Fibroblast of lung (primary cell): ENCODE data around the gene UBE2E2. TPM values are rescaled to one million over a fixed set of nuclear protein-coding genes. Genes with fewer than 3 reads are reported as not detected.

Experiments used
- DNase-seq, 2 donors: peaks; one replicate each; pipeline versions ENCODE4 v3.0.0 to v3.0.0-alpha.2; 2010; ENCODE audit warnings: low read depth in 2 of 2
- H2AFZ ChIP-seq: 2 replicates; pipeline ENCODE4 v1.5.1; 2012; ENCODE audit warnings: low read length, control low read depth, inconsistent platforms
- H3K27ac ChIP-seq: 2 replicates; pipeline ENCODE4 v1.5.1; 2011; ENCODE audit warnings: low read length, control low read depth; ENCODE audit not compliant: insufficient read depth
- H3K27me3 ChIP-seq: 2 replicates; pipeline ENCODE4 v1.5.1; 2011; ENCODE audit warnings: mild to moderate bottlenecking, low read length; ENCODE audit not compliant: control insufficient read depth, insufficient read depth
- H3K36me3 ChIP-seq: 2 replicates; pipeline ENCODE4 v1.5.1; 2011; ENCODE audit warnings: low read length; ENCODE audit not compliant: control insufficient read depth, insufficient read depth
- H3K4me1 ChIP-seq: 2 replicates; pipeline ENCODE4 v1.5.1; 2011; ENCODE audit warnings: low read length; ENCODE audit not compliant: control insufficient read depth, insufficient read depth; ENCODE audit errors: extremely low read depth
- H3K4me2 ChIP-seq: 2 replicates; pipeline ENCODE4 v1.5.1; 2011; ENCODE audit warnings: low read length, control low read depth; ENCODE audit not compliant: insufficient read depth; ENCODE audit errors: extremely low read depth
- H3K4me3 ChIP-seq, 4 experiments: fragments of 200-600 bp in 1 of 4; sonication (generic) in 1 of 4; replicated peaks in 1 of 4; 2 replicates each; pipeline ENCODE4 v1.5.1; 2011 to 2016; ENCODE audit warnings: low read length in 4 of 4, low read depth in 3 of 4, mild to moderate bottlenecking in 3 of 4, control low read depth in 2 of 4, inconsistent platforms in 1 of 4, mixed read lengths in 1 of 4; ENCODE audit not compliant: insufficient read depth in 1 of 4; ENCODE audit errors: control extremely low read depth in 1 of 4
- H3K79me2 ChIP-seq: 2 replicates; pipeline ENCODE4 v1.5.1; 2012; ENCODE audit warnings: mild to moderate bottlenecking, low read length, inconsistent platforms; ENCODE audit not compliant: control insufficient read depth, insufficient read depth
- H3K9ac ChIP-seq: 2 replicates; pipeline ENCODE4 v1.5.1; 2011; ENCODE audit warnings: mild to moderate bottlenecking, low read length, control low read depth; ENCODE audit not compliant: insufficient read depth
- H3K9me3 ChIP-seq: 2 replicates; pipeline ENCODE4 v1.5.1; 2012; ENCODE audit warnings: low read depth, low read length; ENCODE audit not compliant: control insufficient read depth, insufficient read depth
- H4K20me1 ChIP-seq: 2 replicates; pipeline ENCODE4 v1.5.1; 2011; ENCODE audit warnings: low read length; ENCODE audit not compliant: control insufficient read depth, insufficient read depth; ENCODE audit errors: extremely low read depth
- CTCF ChIP-seq, 2 donors: IDR thresholded peaks in 1 of 2; conservative IDR thresholded peaks in 1 of 2; 1 replicate in 1 of 2; 2 replicates in 1 of 2; pipeline ENCODE4 v1.5.1; 2011 to 2012; ENCODE audit warnings: low read length in 2 of 2, control low read depth in 1 of 2, inconsistent platforms in 1 of 2, low read depth in 1 of 2, mild to moderate bottlenecking in 1 of 2
- EZH2 ChIP-seq: IDR thresholded peaks from 2 replicates; pipeline ENCODE4 v1.5.1; 2012; ENCODE audit warnings: low read length, control low read depth, mild to moderate bottlenecking; ENCODE audit errors: missing control alignments
- polyA plus RNA-seq, 2 donors: library from polyadenylated mRNA; depleted of rRNA in 1 of 2; stranded (reverse) in 1 of 2; unstranded in 1 of 2; fragments of >200 nt; gene quantifications; 2 replicates each; pipeline ENCODE4 v1.2.1, GENCODE V29; 2011 to 2012; ENCODE audit warnings: missing spikeins in 1 of 2
- total RNA-seq: library from RNA; depleted of rRNA; stranded (reverse); fragments of >200 nt; gene quantifications from 2 replicates; pipeline ENCODE4 v1.2.1, GENCODE V29; 2014

UBE2E2 gene
- total and polyA plus RNA-seq, 2 donors (not counting 1 experiment from before 2014, with no cell fraction given) = 79.8 to 127 TPM

- Histone ChIP-seq H4K20me1 (no peaks in the 10 kb centered on the region), H3K36me3 (no peaks in the 10 kb centered on the region)
These were observed 347.3 kb downstream of the UBE2E2 start for GRCh38 chr3:23550402-23550801.

GRCh38 chr3:23552506-23552905, 349.4 kb downstream of the UBE2E2 start:
- no peaks in the 10 kb centered on the region for H3K9me3 ChIP-seq
- no peaks in the 10 kb centered on the region for H3K27me3 ChIP-seq
- H3K4me2 ChIP-seq = no peak overlapping the region
- H3K4me3 ChIP-seq = no peak overlapping the region
- no peak overlapping the region for H3K27ac ChIP-seq
- no peak overlapping the region for H2AFZ ChIP-seq
- no peak for TF ChIP-seq CTCF (conservative IDR thresholded peaks at IDR 0.05 in 1 of 2, IDR thresholded peaks at IDR 0.05 in 1 of 2; ENCODE audit: low read depth in 1 of 2, low read length in 2 of 2)
- no peaks in the 10 kb centered on the region for H3K36me3 ChIP-seq
- H3K79me2 ChIP-seq = no peaks in the 10 kb centered on the region
- H3K4me1 ChIP-seq = no peaks in the 10 kb centered on the region
- H4K20me1 ChIP-seq = no peaks in the 10 kb centered on the region
- no peak overlapping the region for H3K9ac ChIP-seq
- peak in 1 of 2 donors; percentile 13 for DNase-seq

More at GRCh38 chr3:23550402-23550801, 347.3 kb downstream of the UBE2E2 start:
- Histone ChIP-seq H3K27ac (no peak overlapping the region), H2AFZ (no peak overlapping the region), H3K79me2 (no peaks in the 10 kb centered on the region), H3K9ac (no peak overlapping the region), H3K4me2 (no peak overlapping the region), H3K4me3 (no peak overlapping the region), H3K9me3 (no peaks in the 10 kb centered on the region), H3K27me3 (no peaks in the 10 kb centered on the region), H3K4me1 (no peaks in the 10 kb centered on the region)
- no peak for DNase-seq
- TF ChIP-seq CTCF (conservative IDR thresholded peaks at IDR 0.05 in 1 of 2, IDR thresholded peaks at IDR 0.05 in 1 of 2; ENCODE audit: low read depth in 1 of 2, low read length in 2 of 2) = no peak
- TF ChIP-seq EZH2 = no peak

- Histone ChIP-seq H3K4me1 (no peaks in the 10 kb centered on the region), H3K27me3 (no peaks in the 10 kb centered on the region), H3K36me3 (no peaks in the 10 kb centered on the region), H4K20me1 (no peaks in the 10 kb centered on the region), H2AFZ (no peak overlapping the region), H3K4me3 (no peak overlapping the region), H3K27ac (no peak overlapping the region), H3K4me2 (no peak overlapping the region), H3K9ac (no peak overlapping the region), H3K79me2 (no peaks in the 10 kb centered on the region), H3K9me3 (no peaks in the 10 kb centered on the region)
- TF ChIP-seq EZH2 = no peak
- no peak for TF ChIP-seq CTCF (conservative IDR thresholded peaks at IDR 0.05 in 1 of 2, IDR thresholded peaks at IDR 0.05 in 1 of 2; ENCODE audit: low read depth in 1 of 2, low read length in 2 of 2)
- no peak for DNase-seq
These were observed 350.2 kb downstream of the UBE2E2 start for GRCh38 chr3:23553353-23553752.
